Measurements from ENCODE around the gene FEM1B.

- TF ChIP-seq POLR2AphosphoS5 (IDR thresholded peaks at IDR 0.05; ENCODE audit: low read depth, low read length) (no peak), PAX5 (IDR thresholded peaks at IDR 0.05; ENCODE audit: insufficient read depth, low read length, severe bottlenecking) (no peak)
Measured at GRCh38 chr15:68311859-68312557, 34.5 kb downstream of the FEM1B start.
